HCT116 (cell line): Measurements from ENCODE around the gene CLEC4F. TPM values are rescaled to one million over a fixed set of nuclear protein-coding genes. Genes with fewer than 3 reads are reported as not detected.

Experiments used
- ATAC-seq: fragments of 200-7000 bp; cut with Tn5 transposase; 2 replicates; pipeline ENCODE4 v1.9.1; 2020; ENCODE audit warnings: mild to moderate bottlenecking, moderate library complexity
- BruUV-seq: library from RNA; stranded (reverse); fragments of 400-500 nt; replicated peaks from 2 replicates; lab custom pipeline; 2021; lab: Mats Ljungman, UMichigan
- CTCF ChIA-PET: fragments of 300-600 bp; sonication (Branson Sonifier 250); formaldehyde crosslinking; loops from one replicate; lab custom pipeline; 2021; ENCODE audit warnings: antibody characterized with exemption; lab: Charles Lee
- POLR2A ChIA-PET: fragments of 300-600, 350-600 bp; sonication (Branson Sonifier 250); formaldehyde crosslinking; loops from one replicate; lab custom pipeline; 2021; ENCODE audit warnings: antibody characterized with exemption; lab: Charles Lee
- RAD21 ChIA-PET, 2 experiments: fragments of 300-600 bp; sonication (Branson Sonifier 250); formaldehyde crosslinking; loops; one replicate each; lab custom pipeline; 2023; ENCODE audit warnings: low total read pairs in 2 of 2; ENCODE audit not compliant: uncharacterized antibody in 2 of 2, unreplicated experiment in 2 of 2, low non-redundant PET in 1 of 2; lab: Charles Lee
- DNase-seq: peaks from one replicate; pipeline ENCODE4 v3.0.0-alpha.2; 2010; ENCODE audit warnings: low read depth, low spot score
- H2AFZ ChIP-seq: fragments of 200-600 bp; shearing (Covaris generic), sonication (generic); 2 replicates; pipeline ENCODE4 v1.6.1; 2017; ENCODE audit warnings: low read depth, mixed run types, mixed read lengths, antibody characterized with exemption, low read length; ENCODE audit not compliant: poor library complexity, severe bottlenecking
- H3K27ac ChIP-seq: 2 replicates; pipeline ENCODE4 v1.5.1; 2012; ENCODE audit warnings: low read depth, low read length
- H3K27me3 ChIP-seq: fragments of 200-600 bp; sonication (generic); 2 replicates; pipeline ENCODE4 v1.6.1; 2016; ENCODE audit warnings: mixed run types, low read length, mixed read lengths; ENCODE audit not compliant: insufficient read depth
- H3K36me3 ChIP-seq, 2 experiments: fragments of 200-500 bp in 1 of 2; fragments of 200-600 bp in 1 of 2; sonication (Bioruptor generic) in 1 of 2; sonication (generic) in 1 of 2; 2 replicates each; pipeline versions ENCODE4 v1.5.1 to v1.6.1; 2014 to 2016; ENCODE audit warnings: low read length in 2 of 2, inconsistent platforms in 1 of 2, mixed read lengths in 1 of 2, mixed run types in 1 of 2; ENCODE audit not compliant: insufficient read depth in 2 of 2, control insufficient read depth in 1 of 2
- H3K4me1 ChIP-seq, 2 experiments: fragments of 200-600 bp in 1 of 2; sonication (generic) in 1 of 2; 2 replicates each; pipeline versions ENCODE4 v1.5.1 to v1.6.1; 2012 to 2017; ENCODE audit warnings: low read length in 2 of 2, inconsistent platforms in 1 of 2, mild to moderate bottlenecking in 1 of 2, mixed read lengths in 1 of 2, mixed run types in 1 of 2, moderate library complexity in 1 of 2; ENCODE audit not compliant: insufficient read depth in 2 of 2, control insufficient read depth in 1 of 2
- H3K4me2 ChIP-seq: fragments of 200-600 bp; sonication (generic); 2 replicates; pipeline ENCODE4 v1.6.1; 2017; ENCODE audit warnings: mixed run types, low read length, mixed read lengths
- H3K4me3 ChIP-seq, 2 experiments: fragments of 200-600 bp in 1 of 2; sonication (generic) in 1 of 2; replicated peaks in 1 of 2; 2 replicates each; pipeline ENCODE4 v1.5.1; 2011 to 2016; ENCODE audit warnings: low read length in 2 of 2, control low read depth in 1 of 2, low read depth in 1 of 2, mild to moderate bottlenecking in 1 of 2, mixed read lengths in 1 of 2, mixed run types in 1 of 2
- H3K79me2 ChIP-seq: fragments of 200-600 bp; sonication (generic); 2 replicates; pipeline ENCODE4 v1.6.1; 2017; ENCODE audit warnings: mild to moderate bottlenecking, mixed run types, low read length, moderate library complexity, mixed read lengths; ENCODE audit not compliant: insufficient read depth
- H3K9ac ChIP-seq: fragments of 200-600 bp; sonication (generic); 2 replicates; pipeline ENCODE4 v1.6.1; 2016; ENCODE audit warnings: low read length, mixed read lengths
- H3K9me2 ChIP-seq: fragments of 200-600 bp; sonication (generic), shearing (Covaris generic); 2 replicates; pipeline ENCODE4 v1.6.1; 2017; ENCODE audit warnings: mixed run types, mild to moderate bottlenecking, moderate library complexity; ENCODE audit not compliant: insufficient read depth
- H3K9me3 ChIP-seq, 2 experiments: fragments of 200-500 bp in 1 of 2; fragments of 200-600 bp in 1 of 2; sonication (Bioruptor generic) in 1 of 2; sonication (generic) in 1 of 2; 2 replicates each; pipeline ENCODE4 v1.6.1; 2014 to 2017; ENCODE audit warnings: low read length in 2 of 2, mixed read lengths in 2 of 2, inconsistent platforms in 1 of 2, low read depth in 1 of 2, mild to moderate bottlenecking in 1 of 2, mixed run types in 1 of 2, moderate library complexity in 1 of 2; ENCODE audit not compliant: control insufficient read depth in 1 of 2, insufficient read depth in 1 of 2
- H4K20me1 ChIP-seq: fragments of 200-600 bp; sonication (generic), shearing (Covaris generic); 2 replicates; pipeline ENCODE4 v1.6.1; 2017; ENCODE audit warnings: mixed run types, mild to moderate bottlenecking, moderate library complexity; ENCODE audit not compliant: insufficient read depth
- ATF3 ChIP-seq: IDR thresholded peaks from 2 replicates; pipeline ENCODE4 v1.6.1; 2012
- EGR1 ChIP-seq: IDR thresholded peaks from 2 replicates; pipeline ENCODE4 v1.6.1; 2012; ENCODE audit warnings: low read depth
- EZH2 ChIP-seq: fragments of 200-600 bp; sonication (generic); IDR thresholded peaks from 2 replicates; pipeline ENCODE4 v1.6.1; 2017; ENCODE audit warnings: antibody characterized with exemption, mixed run types
- RAD21 ChIP-seq: IDR thresholded peaks from 2 replicates; pipeline ENCODE4 v1.6.1; 2012; ENCODE audit warnings: low read depth, mild to moderate bottlenecking
- YY1 ChIP-seq: IDR thresholded peaks from 2 replicates; pipeline ENCODE4 v1.6.1; 2011; ENCODE audit warnings: low read length, low read depth, moderate library complexity, mild to moderate bottlenecking; ENCODE audit not compliant: insufficient replicate concordance; ENCODE audit errors: extremely low read depth
- ZBTB33 ChIP-seq: IDR thresholded peaks from 2 replicates; pipeline ENCODE4 v1.6.1; 2011; ENCODE audit warnings: mild to moderate bottlenecking, low read length, moderate library complexity; ENCODE audit not compliant: insufficient replicate concordance; ENCODE audit errors: extremely low read depth
- intact Hi-C: fragments of 100-400 bp; cut with micrococcal nuclease; formaldehyde crosslinking; loops from 2 replicates; pipeline ENCODE4 v1.10.0; 2022
- total RNA-seq: library from RNA; stranded (reverse); gene quantifications from one replicate; pipeline ENCODE4 v1.2.1, GENCODE V29; 2021; ENCODE audit not compliant: unreplicated experiment

The CLEC4F gene
- total RNA-seq, 1 experiment from 2014 or later: not detected

GRCh38 chr2:70828914-70829824, 8.8 kb upstream of the CLEC4F start:
- intact Hi-C loops: no loop called here
- H3K4me2 ChIP-seq: no peak overlapping the region
- CTCF ChIA-PET: no interaction called here
- RAD21 ChIA-PET: no interaction called here
- no peak overlapping the region for H3K9ac ChIP-seq
- TF ChIP-seq ZBTB33 (no peak), EZH2 (no peak), YY1 (no peak), EGR1 (no peak), RAD21 (no peak), ATF3 (no peak)
- H3K4me1 ChIP-seq: no peaks in the 10 kb centered on the region
- no peaks in the 10 kb centered on the region for H3K27me3 ChIP-seq
- H3K9me2 ChIP-seq: no peaks in the 10 kb centered on the region
- H3K79me2 ChIP-seq: no peaks in the 10 kb centered on the region
- no peaks in the 10 kb centered on the region for H3K9me3 ChIP-seq
- H2AFZ ChIP-seq: no peak overlapping the region
- H3K4me3 ChIP-seq: no peak overlapping the region
- no peak overlapping the region for H3K27ac ChIP-seq
- DNase-seq (no peak), ATAC-seq (no peak)
- POLR2A ChIA-PET: no interaction called here
- H3K36me3 ChIP-seq: no peaks in the 10 kb centered on the region
- no peaks in the 10 kb centered on the region for H4K20me1 ChIP-seq
- no TSS peak for BruUV-seq
